ENCODE measurements around the gene IRX2. TPM values are rescaled to one million over a fixed set of nuclear protein-coding genes. Genes with fewer than 3 reads are reported as not detected.

IRX2 gene
- total RNA-seq, 1 donor from 2014 or later, result 6.7 TPM

DNA sequence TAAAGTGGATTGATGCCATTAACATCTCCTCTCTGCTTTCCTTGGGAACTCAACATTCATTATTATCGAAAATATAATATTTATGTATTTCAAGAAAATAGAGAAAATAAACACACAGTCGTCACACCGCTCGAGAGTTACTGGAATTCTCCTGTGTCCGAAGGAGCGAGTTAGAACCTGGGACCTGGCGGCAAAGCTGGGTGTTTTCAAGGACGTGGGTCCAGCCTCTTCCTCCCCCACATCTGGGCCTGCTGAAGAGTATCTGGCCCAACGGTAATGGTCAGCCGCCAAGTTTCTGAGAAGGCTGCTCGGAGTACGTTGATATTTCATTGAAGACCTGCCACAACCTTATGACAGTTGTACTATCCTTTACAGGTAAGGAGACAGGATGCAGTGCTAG lies 47.9 kb downstream of the IRX2 start:
- FAIRE-seq, result no peak
- Histone ChIP-seq H3K4me2 (ENCODE audit: low read length) (no peak overlapping the region), H3K27ac (ENCODE audit: low read depth, low read length) (no peak overlapping the region), H3K4me1 (ENCODE audit: insufficient read depth, low read length) (no peaks in the 10 kb centered on the region), H4K20me1 (ENCODE audit: insufficient read depth, low read length) (no peaks in the 10 kb centered on the region), H3K4me3 (ENCODE audit: insufficient read depth, low read depth, low read length) (no peak overlapping the region), H3K79me2 (ENCODE audit: insufficient read depth, low read length) (no peaks in the 10 kb centered on the region), H3K9ac (ENCODE audit: low read length) (no peak overlapping the region), H2AFZ (ENCODE audit: low read depth, low read length) (no peak overlapping the region), H3K9me3 (ENCODE audit: insufficient read depth, low read depth, low read length) (no peaks in the 10 kb centered on the region), H3K36me3 (ENCODE audit: insufficient read depth, low read length) (no peaks in the 10 kb centered on the region), H3K27me3 (ENCODE audit: insufficient read depth, low read length) (no peaks in the 10 kb centered on the region)
- Mint-ChIP-seq H3K36me3 (ENCODE audit: low read depth, unreplicated experiment) (no peaks in the 10 kb centered on the region), H3K27ac (ENCODE audit: unreplicated experiment) (no peak overlapping the region), H3K4me1 (ENCODE audit: low read depth, unreplicated experiment) (no peaks in the 10 kb centered on the region), H3K4me3 (ENCODE audit: unreplicated experiment) (no peak overlapping the region), H3K27me3 (ENCODE audit: low read depth, unreplicated experiment) (peaks cover 60% of the 10 kb centered on the region), H3K9me3 (ENCODE audit: unreplicated experiment) (no peaks in the 10 kb centered on the region)
- no peak for DNase-seq (ENCODE audit: low read depth)
- TF ChIP-seq EZH2 (IDR thresholded peaks at IDR 0.05; ENCODE audit: insufficient read depth, low read length), result no peak
- TF ChIP-seq, protein P1, sequence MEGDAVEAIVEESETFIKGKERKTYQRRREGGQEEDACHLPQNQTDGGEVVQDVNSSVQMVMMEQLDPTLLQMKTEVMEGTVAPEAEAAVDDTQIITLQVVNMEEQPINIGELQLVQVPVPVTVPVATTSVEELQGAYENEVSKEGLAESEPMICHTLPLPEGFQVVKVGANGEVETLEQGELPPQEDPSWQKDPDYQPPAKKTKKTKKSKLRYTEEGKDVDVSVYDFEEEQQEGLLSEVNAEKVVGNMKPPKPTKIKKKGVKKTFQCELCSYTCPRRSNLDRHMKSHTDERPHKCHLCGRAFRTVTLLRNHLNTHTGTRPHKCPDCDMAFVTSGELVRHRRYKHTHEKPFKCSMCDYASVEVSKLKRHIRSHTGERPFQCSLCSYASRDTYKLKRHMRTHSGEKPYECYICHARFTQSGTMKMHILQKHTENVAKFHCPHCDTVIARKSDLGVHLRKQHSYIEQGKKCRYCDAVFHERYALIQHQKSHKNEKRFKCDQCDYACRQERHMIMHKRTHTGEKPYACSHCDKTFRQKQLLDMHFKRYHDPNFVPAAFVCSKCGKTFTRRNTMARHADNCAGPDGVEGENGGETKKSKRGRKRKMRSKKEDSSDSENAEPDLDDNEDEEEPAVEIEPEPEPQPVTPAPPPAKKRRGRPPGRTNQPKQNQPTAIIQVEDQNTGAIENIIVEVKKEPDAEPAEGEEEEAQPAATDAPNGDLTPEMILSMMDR (IDR thresholded peaks at IDR 0.05; ENCODE audit: insufficient read depth, low read depth, low read length), result no peak

DNA sequence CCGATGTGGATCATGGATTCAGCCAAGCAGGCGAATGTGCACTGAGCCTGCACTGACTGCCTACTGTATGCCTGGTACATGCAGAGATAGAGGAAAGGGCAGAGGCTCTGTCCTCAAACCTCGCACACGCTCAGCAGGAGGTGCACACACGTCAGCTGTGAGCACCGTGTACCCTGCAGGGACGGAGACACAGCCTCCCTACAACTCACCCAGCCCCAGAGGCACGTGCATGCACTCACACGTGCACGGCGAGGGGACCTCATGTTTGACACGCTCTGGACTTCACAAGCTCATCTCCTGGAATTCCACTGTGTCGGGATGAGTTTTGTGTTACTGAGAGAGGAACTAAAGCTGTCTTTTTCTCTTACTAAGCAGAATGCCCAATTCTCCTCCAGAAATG lies 48.4 kb downstream of the IRX2 start:
- no peaks in the 10 kb centered on the region for H3K36me3 Mint-ChIP-seq (ENCODE audit: low read depth, unreplicated experiment)
- Histone ChIP-seq H3K36me3 (ENCODE audit: insufficient read depth, low read length) (no peaks in the 10 kb centered on the region), H3K4me2 (ENCODE audit: low read length) (no peak overlapping the region), H3K27ac (ENCODE audit: low read depth, low read length) (no peak overlapping the region), H3K4me1 (ENCODE audit: insufficient read depth, low read length) (no peaks in the 10 kb centered on the region), H3K4me3 (ENCODE audit: insufficient read depth, low read depth, low read length) (no peak overlapping the region), H3K9ac (ENCODE audit: low read length) (no peak overlapping the region), H2AFZ (ENCODE audit: low read depth, low read length) (no peak overlapping the region), H4K20me1 (ENCODE audit: insufficient read depth, low read length) (no peaks in the 10 kb centered on the region), H3K79me2 (ENCODE audit: insufficient read depth, low read length) (no peaks in the 10 kb centered on the region), H3K27me3 (ENCODE audit: insufficient read depth, low read length) (no peaks in the 10 kb centered on the region), H3K9me3 (ENCODE audit: insufficient read depth, low read depth, low read length) (no peaks in the 10 kb centered on the region)
- no peaks in the 10 kb centered on the region for H3K9me3 Mint-ChIP-seq (ENCODE audit: unreplicated experiment)
- H3K27me3 Mint-ChIP-seq (ENCODE audit: low read depth, unreplicated experiment), result peaks cover 59% of the 10 kb centered on the region
- DNase-seq (ENCODE audit: low read depth) (no peak), FAIRE-seq (no peak)
- TF ChIP-seq, protein P1 (IDR thresholded peaks at IDR 0.05; ENCODE audit: insufficient read depth, low read depth, low read length), result no peak
- no peak for TF ChIP-seq EZH2 (IDR thresholded peaks at IDR 0.05; ENCODE audit: insufficient read depth, low read length)
- no peak overlapping the region for H3K4me3 Mint-ChIP-seq (ENCODE audit: unreplicated experiment)
- no peak overlapping the region for H3K27ac Mint-ChIP-seq (ENCODE audit: unreplicated experiment)
- H3K4me1 Mint-ChIP-seq (ENCODE audit: low read depth, unreplicated experiment), result no peaks in the 10 kb centered on the region

DNA sequence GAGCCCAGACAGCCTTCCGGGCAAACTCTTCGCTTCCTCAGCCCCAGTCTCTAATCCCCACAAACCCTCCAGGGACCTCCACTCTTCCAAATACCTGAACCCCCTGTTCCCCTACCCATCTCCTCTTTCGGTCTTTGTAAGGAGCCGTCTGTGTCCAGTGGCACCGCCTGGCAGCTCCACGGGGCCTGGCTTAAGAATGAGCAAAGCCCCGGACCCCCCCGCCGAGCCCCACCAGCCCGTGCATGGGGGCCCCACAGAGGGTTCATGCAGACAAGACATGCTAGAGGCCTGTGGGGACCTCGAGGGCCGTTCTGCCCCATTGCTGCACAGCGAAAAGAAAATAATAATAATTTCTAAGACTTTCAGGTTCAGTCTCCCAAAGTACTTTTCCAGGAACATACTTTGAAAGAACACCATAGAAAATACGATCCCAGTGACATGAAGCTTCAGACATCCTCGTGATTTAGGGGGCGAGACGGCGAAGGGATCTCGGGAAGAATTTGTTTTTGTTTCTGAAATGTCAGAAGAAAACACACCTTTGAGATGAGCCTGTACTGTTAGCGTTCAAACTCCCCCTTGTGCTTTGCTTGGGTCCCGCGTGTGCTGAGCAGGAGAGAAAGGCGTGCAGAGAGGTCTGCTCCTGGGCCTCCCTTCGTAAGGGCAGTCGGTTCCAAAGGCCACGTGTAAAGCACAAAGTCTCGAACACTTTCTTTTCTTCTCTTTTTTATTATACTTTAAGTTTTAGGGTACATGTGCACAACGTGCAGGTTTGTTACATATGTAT lies 49.2 kb downstream of the IRX2 start:
- H3K9me3 ChIP-seq (ENCODE audit: insufficient read depth, low read depth, low read length), result no peaks in the 10 kb centered on the region
- Mint-ChIP-seq H3K36me3 (ENCODE audit: low read depth, unreplicated experiment) (no peaks in the 10 kb centered on the region), H3K4me1 (ENCODE audit: low read depth, unreplicated experiment) (no peaks in the 10 kb centered on the region), H3K27ac (ENCODE audit: unreplicated experiment) (no peak overlapping the region), H3K4me3 (ENCODE audit: unreplicated experiment) (no peak overlapping the region), H3K9me3 (ENCODE audit: unreplicated experiment) (no peaks in the 10 kb centered on the region), H3K27me3 (ENCODE audit: low read depth, unreplicated experiment) (peaks cover 60% of the 10 kb centered on the region)
- no peak overlapping the region for H3K27ac ChIP-seq (ENCODE audit: low read depth, low read length)
- H3K4me3 ChIP-seq (ENCODE audit: insufficient read depth, low read depth, low read length), result no peak overlapping the region
- H3K27me3 ChIP-seq (ENCODE audit: insufficient read depth, low read length), result no peaks in the 10 kb centered on the region
- DNase-seq (ENCODE audit: low read depth), result no peak
- H3K9ac ChIP-seq (ENCODE audit: low read length), result no peak overlapping the region
- H3K4me2 ChIP-seq (ENCODE audit: low read length), result no peak overlapping the region
- H4K20me1 ChIP-seq (ENCODE audit: insufficient read depth, low read length), result no peaks in the 10 kb centered on the region
- H3K4me1 ChIP-seq (ENCODE audit: insufficient read depth, low read length), result no peaks in the 10 kb centered on the region
- H3K36me3 ChIP-seq (ENCODE audit: insufficient read depth, low read length), result no peaks in the 10 kb centered on the region
- TF ChIP-seq, protein P1 (IDR thresholded peaks at IDR 0.05; ENCODE audit: insufficient read depth, low read depth, low read length), result no peak
- no peak for TF ChIP-seq EZH2 (IDR thresholded peaks at IDR 0.05; ENCODE audit: insufficient read depth, low read length)
- H2AFZ ChIP-seq (ENCODE audit: low read depth, low read length), result no peak overlapping the region
- H3K79me2 ChIP-seq (ENCODE audit: insufficient read depth, low read length), result no peaks in the 10 kb centered on the region
- FAIRE-seq, result no peak

All from astrocyte (in vitro differentiated cells and primary cell).